Myocyte (in vitro differentiated cells): ENCODE data around the gene PSMD3. TPM values are rescaled to one million over a fixed set of nuclear protein-coding genes. Genes with fewer than 3 reads are reported as not detected.

ENCODE experiments used
- microRNA-seq: library from miRNA; unstranded; fragments of <30 nt; microRNA quantifications from one replicate; pipeline ENCODE4, GENCODE V29; 2016
- total RNA-seq: library from RNA; depleted of rRNA; stranded (reverse); fragments of >200 nt; gene quantifications from 2 replicates; pipeline ENCODE4 v1.2.3, GENCODE V29; 2014

The PSMD3 gene
- total RNA-seq, 1 donor from 2014 or later, result 186 TPM

Small RNAs within 50 kb of the gene (microRNA-seq; reads per million reads assigned to microRNA genes)
- not detected for gene MIR6884

Other genes with a start within 250 kb of the PSMD3 start
- gene GRB7, start 242.9 kb upstream of the PSMD3 start, total RNA-seq, result not detected in 2 replicates
- gene IKZF3, start 116.5 kb upstream of the PSMD3 start, total RNA-seq, result not detected in 2 replicates
- not detected in 2 replicates for gene ZPBP2, start 112.6 kb upstream of the PSMD3 start, total RNA-seq
- gene GSDMB, start 62.2 kb upstream of the PSMD3 start, total RNA-seq, result 1.1 and 1.8 TPM in 2 replicates
- gene ORMDL3, start 53.2 kb upstream of the PSMD3 start, total RNA-seq, result 34.7 and 37.7 TPM in 2 replicates
- not detected in 2 replicates for gene LRRC3C, start 53.1 kb upstream of the PSMD3 start, total RNA-seq
- not detected in 2 replicates for gene GSDMA, start 17.8 kb upstream of the PSMD3 start, total RNA-seq
- 0.10 and 0.11 TPM in 2 replicates for gene CSF3, start 34.6 kb downstream of the PSMD3 start, total RNA-seq
- gene MED24, start 73.6 kb downstream of the PSMD3 start, total RNA-seq, result 88.7 and 90.0 TPM in 2 replicates
- gene THRA, start 82.2 kb downstream of the PSMD3 start, total RNA-seq, result 52.5 and 61.1 TPM in 2 replicates
- gene NR1D1, start 119.8 kb downstream of the PSMD3 start, total RNA-seq, result 9.5 and 10.8 TPM in 2 replicates
- gene MSL1, start 141.2 kb downstream of the PSMD3 start, total RNA-seq, result 104 and 111 TPM in 2 replicates
- 35.0 and 49.0 TPM in 2 replicates for gene CASC3, start 159.7 kb downstream of the PSMD3 start, total RNA-seq
- 1.1 and 1.9 TPM in 2 replicates for gene RAPGEFL1, start 196.7 kb downstream of the PSMD3 start, total RNA-seq
- 3.7 and 3.8 TPM in 2 replicates for gene WIPF2, start 238.5 kb downstream of the PSMD3 start, total RNA-seq